HepG2 (cell line): ENCODE results near the gene CCRL2. TPM values are rescaled to one million over a fixed set of nuclear protein-coding genes. Genes with fewer than 3 reads are reported as not detected.

Source experiments
- ATAC-seq: fragments of 200-7000 bp; cut with Tn5 transposase; 3 replicates; pipeline ENCODE4 v1.9.1; 2020; ENCODE audit warnings: mild to moderate bottlenecking, moderate library complexity
- BruUV-seq: library from RNA; stranded (reverse); fragments of 400-500 nt; replicated peaks from 2 replicates; lab custom pipeline; 2021; lab: Mats Ljungman, UMichigan
- CTCF ChIA-PET: fragments of 300-600 bp; formaldehyde crosslinking; extraction: SDS; loops from one replicate; lab custom pipeline; 2021; ENCODE audit warnings: low total read pairs, inconsistent platforms, low intra/inter-chr PET ratio; lab: Yijun Ruan, JAX
- POLR2A ChIA-PET: fragments of 350-600 bp; sonication (Branson Sonifier 250); formaldehyde crosslinking; loops from one replicate; lab custom pipeline; 2020; ENCODE audit warnings: antibody characterized with exemption, inconsistent platforms; lab: Yijun Ruan, JAX
- DNase-seq: peaks from one replicate; pipeline ENCODE4 v3.0.0-alpha.2; 2015; ENCODE audit warnings: low spot score
- FAIRE-seq: peaks from 3 replicates; lab custom pipeline; 2011; peaks lifted over from hg19 to GRCh38; lab: Jason Lieb, UNC
- H2AFZ ChIP-seq: one replicate; pipeline ENCODE4 v1.6.1; 2011; ENCODE audit warnings: low read length, inconsistent platforms
- H3K27ac ChIP-seq: fragments of 300-600 bp; 3 replicates; pipeline ENCODE4 v1.8.0; 2011; ENCODE audit warnings: mixed run types, mild to moderate bottlenecking, mixed read lengths, low read length, inconsistent platforms; ENCODE audit not compliant: insufficient read depth; ENCODE audit errors: extremely low read length
- H3K27me3 ChIP-seq, 2 experiments: fragments of 200-600 bp in 1 of 2; 2 replicates in 1 of 2; 3 replicates in 1 of 2; pipeline versions ENCODE4 v1.6.0 to v1.8.0; 2011; ENCODE audit warnings: low read length in 2 of 2, mild to moderate bottlenecking in 2 of 2, moderate library complexity in 2 of 2, inconsistent platforms in 1 of 2; ENCODE audit not compliant: insufficient read depth in 2 of 2, control insufficient read depth in 1 of 2
- H3K36me3 ChIP-seq, 2 experiments: fragments of 200-600 bp in 1 of 2; replicated peaks in 1 of 2; 2 replicates in 1 of 2; 3 replicates in 1 of 2; pipeline versions ENCODE4 v1.5.1 to v1.8.0; 2011; ENCODE audit warnings: low read length in 2 of 2, inconsistent platforms in 1 of 2; ENCODE audit not compliant: insufficient read depth in 2 of 2, control insufficient read depth in 1 of 2
- H3K4me1 ChIP-seq: 2 replicates; pipeline ENCODE4 v1.5.1; 2012; ENCODE audit warnings: low read length, inconsistent platforms; ENCODE audit not compliant: insufficient read depth
- H3K4me2 ChIP-seq: 2 replicates; pipeline ENCODE4 v1.6.0; 2011; ENCODE audit warnings: low read depth, low read length, inconsistent platforms
- H3K4me3 ChIP-seq, 3 experiments: fragments of 200-600 bp in 1 of 3; sonication (generic), shearing (Covaris generic) in 1 of 3; replicated peaks in 1 of 3; 2 replicates each; pipeline ENCODE4 v1.5.1; 2011 to 2016; ENCODE audit warnings: low read length in 3 of 3, inconsistent platforms in 2 of 3, low read depth in 2 of 3, mild to moderate bottlenecking in 2 of 3, control low read depth in 1 of 3, mixed read lengths in 1 of 3; ENCODE audit not compliant: insufficient read depth in 1 of 3
- H3K79me2 ChIP-seq: one replicate; pipeline ENCODE4 v1.6.1; 2011; ENCODE audit warnings: low read length, inconsistent platforms; ENCODE audit not compliant: insufficient read depth
- H3K9ac ChIP-seq: 2 replicates; pipeline ENCODE4 v1.6.0; 2011; ENCODE audit warnings: mild to moderate bottlenecking, low read depth, low read length, inconsistent platforms; ENCODE audit not compliant: insufficient read depth
- H3K9me3 ChIP-seq: 2 replicates; pipeline ENCODE4 v1.5.1; 2012; ENCODE audit warnings: mild to moderate bottlenecking, low read length
- H4K20me1 ChIP-seq: 2 replicates; pipeline ENCODE4 v1.6.0; 2011; ENCODE audit warnings: inconsistent platforms, mild to moderate bottlenecking, low read length, moderate library complexity; ENCODE audit not compliant: insufficient read depth
- ATM ChIP-seq: fragments of 450-650 bp; IDR thresholded peaks from 2 replicates; pipeline ENCODE4 v1.7.1; 2017; ENCODE audit warnings: mild to moderate bottlenecking, borderline replicate concordance
- FOSL1 ChIP-seq: sonication (generic); formaldehyde crosslinking; IDR thresholded peaks from 2 replicates; pipeline ENCODE4 v1.9.0; 2021; ENCODE audit warnings: missing genetic modification reagents, borderline replicate concordance
- FOSL2 ChIP-seq: sonication (generic); formaldehyde crosslinking; IDR thresholded peaks from 2 replicates; pipeline ENCODE4 v1.4.0; 2020; ENCODE audit warnings: missing genetic modification reagents
- MAFF ChIP-seq: IDR thresholded peaks from 2 replicates; pipeline ENCODE4 v1.6.1; 2011; ENCODE audit warnings: low read depth, low read length, improper control_type of control experiment
- MAFK ChIP-seq, 2 experiments: IDR thresholded peaks in 1 of 2; conservative IDR thresholded peaks in 1 of 2; 2 replicates each; pipeline ENCODE4 v1.6.1; 2011; ENCODE audit warnings: improper control_type of control experiment in 2 of 2, low read length in 2 of 2
- PCBP2 ChIP-seq: fragments of 200-400 bp; formaldehyde crosslinking; optimal IDR thresholded peaks from 2 replicates; pipeline ENCODE3; 2018; ENCODE audit warnings: low read length, low read depth; ENCODE audit not compliant: poor library complexity, severe bottlenecking
- TBX3 ChIP-seq: fragments of 450-650 bp; IDR thresholded peaks from 2 replicates; pipeline ENCODE4 v1.6.1; 2017; ENCODE audit warnings: antibody characterized with exemption, mild to moderate bottlenecking, inconsistent platforms, borderline replicate concordance
- XBP1 ChIP-seq: sonication (generic); formaldehyde crosslinking; IDR thresholded peaks from 2 replicates; pipeline ENCODE4 v1.5.0; 2020; ENCODE audit warnings: missing genetic modification reagents
- ZNF354B ChIP-seq: sonication (generic); formaldehyde crosslinking; IDR thresholded peaks from 2 replicates; pipeline ENCODE4 v1.8.0; 2022; ENCODE audit warnings: mild to moderate bottlenecking, missing genetic modification reagents
- ZNF598 ChIP-seq: sonication (generic); formaldehyde crosslinking; IDR thresholded peaks from 2 replicates; pipeline ENCODE4 v1.5.1; 2020; ENCODE audit warnings: mild to moderate bottlenecking, missing genetic modification reagents, borderline replicate concordance
- ZNF850 ChIP-seq: sonication (generic); formaldehyde crosslinking; conservative IDR thresholded peaks from 2 replicates; pipeline ENCODE4 v1.9.0; 2021; ENCODE audit warnings: mild to moderate bottlenecking, missing genetic modification reagents
- WGBS: methylation state at CpG from one replicate; pipeline ENCODE4 v1.1.6; 2017; ENCODE audit warnings: low lambda C conversion rate; 5-methylcytosine and 5-hydroxymethylcytosine counted together
- in situ Hi-C: cut with HindIII; loops from 2 replicates; pipeline ENCODE4 v1.10.0; 2017; ENCODE audit warnings: low pct_unique_long_range_greater_than_20kb; ENCODE audit not compliant: extremely low pct_ligation_motif_present
- intact Hi-C: fragments of 100-400 bp; cut with micrococcal nuclease; formaldehyde crosslinking; loops from one replicate; pipeline ENCODE4 v1.10.0; 2022; ENCODE audit not compliant: unreplicated experiment
- polyA plus RNA-seq, 8 experiments: library from polyadenylated mRNA; depleted of rRNA in 3 of 8; stranded (reverse) in 7 of 8; unstranded in 1 of 8; fragments of >200 nt; fragmentation: Illumina TruSeq in 4 of 8; extraction: Trizol in 4 of 8; gene quantifications; 2 replicates each; pipeline versions ENCODE4 v1.2.1 to v1.2.3, GENCODE V29; 2011 to 2016; ENCODE audit warnings: low read depth in 4 of 8, missing spikeins in 1 of 8, mixed read lengths in 1 of 8; ENCODE audit not compliant: insufficient read depth in 1 of 8
- total RNA-seq, 5 experiments: library from RNA; depleted of rRNA; stranded (reverse); fragments of >200 nt; fragmentation: Illumina TruSeq; extraction: Trizol; gene quantifications; 2 replicates each; pipeline ENCODE4 v1.2.3, GENCODE V29; 2016; ENCODE audit warnings: low read depth in 1 of 5
- TF ChIP-seq, protein P1 (sequence below): sonication (generic); formaldehyde crosslinking; IDR thresholded peaks from 2 replicates; pipeline ENCODE4 v1.5.0; 2020; ENCODE audit warnings: missing genetic modification reagents
- TF ChIP-seq, protein P2 (sequence below): sonication (generic); formaldehyde crosslinking; IDR thresholded peaks from 2 replicates; pipeline ENCODE4 v1.4.0; 2020; ENCODE audit warnings: mild to moderate bottlenecking, missing genetic modification reagents
- TF ChIP-seq, protein P3 (sequence below): sonication (generic); formaldehyde crosslinking; IDR thresholded peaks from 2 replicates; pipeline ENCODE4 v1.5.0; 2020; ENCODE audit warnings: mild to moderate bottlenecking, missing genetic modification reagents

The CCRL2 gene
- total and polyA plus RNA-seq, 2 of the 13 experiments (the other 11 are each of a cell fraction or from before 2014, with no cell fraction given), result not detected

DNA sequence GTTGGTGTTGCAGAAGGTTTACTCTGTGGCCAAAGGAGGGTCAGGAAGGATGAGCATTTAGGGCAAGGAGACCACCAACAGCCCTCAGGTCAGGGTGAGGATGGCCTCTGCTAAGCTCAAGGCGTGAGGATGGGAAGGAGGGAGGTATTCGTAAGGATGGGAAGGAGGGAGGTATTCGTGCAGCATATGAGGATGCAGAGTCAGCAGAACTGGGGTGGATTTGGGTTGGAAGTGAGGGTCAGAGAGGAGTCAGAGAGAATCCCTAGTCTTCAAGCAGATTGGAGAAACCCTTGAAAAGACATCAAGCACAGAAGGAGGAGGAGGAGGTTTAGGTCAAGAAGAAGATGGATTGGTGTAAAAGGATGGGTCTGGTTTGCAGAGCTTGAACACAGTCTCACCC is 32.3 kb upstream of the CCRL2 start:
- H3K27ac ChIP-seq, result no peak overlapping the region
- no peaks in the 10 kb centered on the region for H3K79me2 ChIP-seq
- no peaks in the 10 kb centered on the region for H3K4me1 ChIP-seq
- FAIRE-seq (no peak), DNase-seq (no peak), ATAC-seq (no peak)
- ChIA-PET CTCF (no interaction called here), POLR2A (no interaction called here)
- 17% methylated on average over 3 of the region's 3 CpGs for WGBS
- H4K20me1 ChIP-seq, result no peaks in the 10 kb centered on the region
- H3K27me3 ChIP-seq, result peaks cover 2 to 9% of the 10 kb centered on the region in 2 experiments; a peak in 3 of 5 replicates
- H3K9me3 ChIP-seq, result no peaks in the 10 kb centered on the region
- peak; percentile 51 to 74 for TF ChIP-seq MAFK (conservative IDR thresholded peaks at IDR 0.05 in 1 of 2, IDR thresholded peaks at IDR 0.05 in 1 of 2; ENCODE audit: low read length in 2 of 2)
- TF ChIP-seq PCBP2, result no peak
- TF ChIP-seq MAFF, result peak; percentile 42; the same call in 1 of the 2 replicates
- no peak for TF ChIP-seq TBX3
- in situ Hi-C loops (no loop called here), intact Hi-C loops (no loop called here)
- BruUV-seq, result no TSS peak
- H2AFZ ChIP-seq, result no peak overlapping the region
- H3K36me3 ChIP-seq, result no peaks in the 10 kb centered on the region
- no peak overlapping the region for H3K4me3 ChIP-seq
- H3K4me2 ChIP-seq, result no peak overlapping the region
- H3K9ac ChIP-seq, result no peak overlapping the region

DNA sequence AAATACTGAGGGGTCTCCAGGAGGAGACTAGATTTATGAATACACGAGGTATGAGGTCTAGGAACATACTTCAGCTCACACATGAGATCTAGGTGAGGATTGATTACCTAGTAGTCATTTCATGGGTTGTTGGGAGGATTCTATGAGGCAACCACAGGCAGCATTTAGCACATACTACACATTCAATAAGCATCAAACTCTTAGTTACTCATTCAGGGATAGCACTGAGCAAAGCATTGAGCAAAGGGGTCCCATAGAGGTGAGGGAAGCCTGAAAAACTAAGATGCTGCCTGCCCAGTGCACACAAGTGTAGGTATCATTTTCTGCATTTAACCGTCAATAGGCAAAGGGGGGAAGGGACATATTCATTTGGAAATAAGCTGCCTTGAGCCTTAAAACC is 31.8 kb upstream of the CCRL2 start:
- BruUV-seq, result no TSS peak
- H3K27ac ChIP-seq, result no peak overlapping the region
- in situ Hi-C loops, result no loop called here
- peaks cover 2 to 8% of the 10 kb centered on the region in 2 experiments; a peak in 3 of 5 replicates for H3K27me3 ChIP-seq
- no peak overlapping the region for H2AFZ ChIP-seq
- no peaks in the 10 kb centered on the region for H3K79me2 ChIP-seq
- FAIRE-seq (no peak), ATAC-seq (no peak), DNase-seq (no peak)
- no peak overlapping the region for H3K4me3 ChIP-seq
- CTCF ChIA-PET, result no interaction called here
- no peak overlapping the region for H3K4me2 ChIP-seq
- WGBS, result 0% methylated on average over 2 of the region's 2 CpGs
- intact Hi-C loops, result no loop called here
- POLR2A ChIA-PET, result no interaction called here
- H3K36me3 ChIP-seq, result no peaks in the 10 kb centered on the region
- H3K9me3 ChIP-seq, result no peaks in the 10 kb centered on the region
- H3K9ac ChIP-seq, result no peak overlapping the region
- H4K20me1 ChIP-seq, result no peaks in the 10 kb centered on the region
- H3K4me1 ChIP-seq, result no peaks in the 10 kb centered on the region
- TF ChIP-seq ZNF850, result no peak
- TF ChIP-seq ZNF598 (CRISPR knock-in tag), result no peak
- TF ChIP-seq ZNF354B (CRISPR knock-in tag), result no peak
- TF ChIP-seq, protein P1, sequence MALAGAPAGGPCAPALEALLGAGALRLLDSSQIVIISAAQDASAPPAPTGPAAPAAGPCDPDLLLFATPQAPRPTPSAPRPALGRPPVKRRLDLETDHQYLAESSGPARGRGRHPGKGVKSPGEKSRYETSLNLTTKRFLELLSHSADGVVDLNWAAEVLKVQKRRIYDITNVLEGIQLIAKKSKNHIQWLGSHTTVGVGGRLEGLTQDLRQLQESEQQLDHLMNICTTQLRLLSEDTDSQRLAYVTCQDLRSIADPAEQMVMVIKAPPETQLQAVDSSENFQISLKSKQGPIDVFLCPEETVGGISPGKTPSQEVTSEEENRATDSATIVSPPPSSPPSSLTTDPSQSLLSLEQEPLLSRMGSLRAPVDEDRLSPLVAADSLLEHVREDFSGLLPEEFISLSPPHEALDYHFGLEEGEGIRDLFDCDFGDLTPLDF (CRISPR knock-in tag), result no peak
- no peak for TF ChIP-seq ATM
- TF ChIP-seq FOSL2 (CRISPR knock-in tag), result no peak
- TF ChIP-seq FOSL1 (CRISPR knock-in tag), result no peak
- no peak for TF ChIP-seq XBP1 (CRISPR knock-in tag)
- TF ChIP-seq, protein P2, sequence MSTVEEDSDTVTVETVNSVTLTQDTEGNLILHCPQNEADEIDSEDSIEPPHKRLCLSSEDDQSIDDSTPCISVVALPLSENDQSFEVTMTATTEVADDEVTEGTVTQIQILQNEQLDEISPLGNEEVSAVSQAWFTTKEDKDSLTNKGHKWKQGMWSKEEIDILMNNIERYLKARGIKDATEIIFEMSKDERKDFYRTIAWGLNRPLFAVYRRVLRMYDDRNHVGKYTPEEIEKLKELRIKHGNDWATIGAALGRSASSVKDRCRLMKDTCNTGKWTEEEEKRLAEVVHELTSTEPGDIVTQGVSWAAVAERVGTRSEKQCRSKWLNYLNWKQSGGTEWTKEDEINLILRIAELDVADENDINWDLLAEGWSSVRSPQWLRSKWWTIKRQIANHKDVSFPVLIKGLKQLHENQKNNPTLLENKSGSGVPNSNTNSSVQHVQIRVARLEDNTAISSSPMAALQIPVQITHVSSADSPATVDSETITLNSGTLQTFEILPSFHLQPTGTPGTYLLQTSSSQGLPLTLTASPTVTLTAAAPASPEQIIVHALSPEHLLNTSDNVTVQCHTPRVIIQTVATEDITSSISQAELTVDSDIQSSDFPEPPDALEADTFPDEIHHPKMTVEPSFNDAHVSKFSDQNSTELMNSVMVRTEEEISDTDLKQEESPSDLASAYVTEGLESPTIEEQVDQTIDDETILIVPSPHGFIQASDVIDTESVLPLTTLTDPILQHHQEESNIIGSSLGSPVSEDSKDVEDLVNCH (CRISPR knock-in tag), result no peak
- TF ChIP-seq, protein P3, sequence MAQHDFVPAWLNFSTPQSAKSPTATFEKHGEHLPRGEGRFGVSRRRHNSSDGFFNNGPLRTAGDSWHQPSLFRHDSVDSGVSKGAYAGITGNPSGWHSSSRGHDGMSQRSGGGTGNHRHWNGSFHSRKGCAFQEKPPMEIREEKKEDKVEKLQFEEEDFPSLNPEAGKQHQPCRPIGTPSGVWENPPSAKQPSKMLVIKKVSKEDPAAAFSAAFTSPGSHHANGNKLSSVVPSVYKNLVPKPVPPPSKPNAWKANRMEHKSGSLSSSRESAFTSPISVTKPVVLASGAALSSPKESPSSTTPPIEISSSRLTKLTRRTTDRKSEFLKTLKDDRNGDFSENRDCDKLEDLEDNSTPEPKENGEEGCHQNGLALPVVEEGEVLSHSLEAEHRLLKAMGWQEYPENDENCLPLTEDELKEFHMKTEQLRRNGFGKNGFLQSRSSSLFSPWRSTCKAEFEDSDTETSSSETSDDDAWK (CRISPR knock-in tag), result no peak
